Measurements from ENCODE around the gene MAST1. TPM values are rescaled to one million over a fixed set of nuclear protein-coding genes. Genes with fewer than 3 reads are reported as not detected.

Gene MAST1
- total RNA-seq, 2 experiments from 2014 or later: 2.4 to 3.0 TPM

GRCh38 chr19:12867120-12868099, 29.1 kb downstream of the MAST1 start:
- Mint-ChIP-seq H3K27ac (peak overlapping the region; percentile 1), H3K27me3 (no peaks in the 10 kb centered on the region), H3K4me3 (peak overlapping the region; percentile 60), H3K9me3 (peaks cover 2% of the 10 kb centered on the region), H3K4me1 (ENCODE audit: low read depth) (peaks cover 6% of the 10 kb centered on the region), H3K36me3 (ENCODE audit: low read depth) (peaks cover 6% of the 10 kb centered on the region)
- no peak for TF ChIP-seq CTCF (IDR thresholded peaks at IDR 0.05)
- POLR2A ChIA-PET: no interaction called here
- DNase-seq (peak; percentile 84), ATAC-seq (peak; percentile 87)
- intact Hi-C loops (cut with micrococcal nuclease): no loop called here
- CTCF ChIA-PET: interaction anchor here (2.8 kb wide), 1 partner anchor 20 kb away, joined by 12 read pairs; no protein-coding TSS in a partner anchor

GRCh38 chr19:12868540-12869112, 30.3 kb downstream of the MAST1 start:
- no peak overlapping the region for H3K4me3 Mint-ChIP-seq
- H3K36me3 Mint-ChIP-seq (ENCODE audit: low read depth): peaks cover 14% of the 10 kb centered on the region
- CTCF ChIA-PET: interaction anchor here (1.1 to 2.8 kb wide), 3 partner anchors 16 to 226 kb away, joined by 3 to 12 read pairs (median 3); no protein-coding TSS in a partner anchor
- TF ChIP-seq CTCF (IDR thresholded peaks at IDR 0.05): no peak
- H3K27me3 Mint-ChIP-seq: no peaks in the 10 kb centered on the region
- peaks cover 7% of the 10 kb centered on the region for H3K9me3 Mint-ChIP-seq
- intact Hi-C loops (cut with micrococcal nuclease): no loop called here
- ATAC-seq (no peak), DNase-seq (peak; percentile 44)
- POLR2A ChIA-PET: interaction anchor here (0.5 to 0.6 kb wide), 2 partner anchors 45 to 408 kb away, joined by 3 read pairs; no protein-coding TSS in a partner anchor
- H3K4me1 Mint-ChIP-seq (ENCODE audit: low read depth): peaks cover 10% of the 10 kb centered on the region
- H3K27ac Mint-ChIP-seq: no peak overlapping the region

- peaks cover 7% of the 10 kb centered on the region for H3K9me3 Mint-ChIP-seq
- POLR2A ChIA-PET: interaction anchor here (0.6 to 1.9 kb wide), 2 partner anchors 10 to 1227 kb away, joined by 3 to 9 read pairs; partner anchors contain the start of gene DNASE2
- intact Hi-C loops (cut with micrococcal nuclease): no loop called here
Observed at GRCh38 chr19:12871681-12872080, 33.4 kb downstream of the MAST1 start.

GRCh38 chr19:12872255-12872654, 33.9 kb downstream of the MAST1 start:
- H3K4me1 Mint-ChIP-seq (ENCODE audit: low read depth): peaks cover 8% of the 10 kb centered on the region
- no peak overlapping the region for H3K4me3 Mint-ChIP-seq
- no peak for TF ChIP-seq CTCF (IDR thresholded peaks at IDR 0.05)

More at GRCh38 chr19:12871681-12872080, 33.4 kb downstream of the MAST1 start:
- no peak overlapping the region for H3K4me3 Mint-ChIP-seq
- CTCF ChIA-PET: interaction anchor here (1.8 to 2.4 kb wide), 3 partner anchors 10 to 114 kb away, joined by 5 to 8 read pairs (median 7); partner anchors contain the start of gene DNASE2
- peaks cover 10% of the 10 kb centered on the region for H3K4me1 Mint-ChIP-seq (ENCODE audit: low read depth)
- peaks cover 24% of the 10 kb centered on the region for H3K36me3 Mint-ChIP-seq (ENCODE audit: low read depth)
- ATAC-seq (no peak), DNase-seq (no peak)
- no peak overlapping the region for H3K27ac Mint-ChIP-seq
- TF ChIP-seq CTCF (IDR thresholded peaks at IDR 0.05): no peak
- no peaks in the 10 kb centered on the region for H3K27me3 Mint-ChIP-seq

More at GRCh38 chr19:12872255-12872654, 33.9 kb downstream of the MAST1 start:
- ChIA-PET CTCF (interaction anchor here (0.9 to 2.4 kb wide), 8 partner anchors 9 to 115 kb away, joined by 4 to 12 read pairs (median 5); partner anchors contain the start of gene DNASE2), POLR2A (interaction anchor here (0.6 to 1.9 kb wide), 5 partner anchors 8 to 1228 kb away, joined by 3 to 9 read pairs (median 3); partner anchors contain the start of genes DNASE2, JUNB and TNPO2)
- intact Hi-C loops (cut with micrococcal nuclease): no loop called here
- no peaks in the 10 kb centered on the region for H3K27me3 Mint-ChIP-seq
- H3K27ac Mint-ChIP-seq: no peak overlapping the region
- peaks cover 24% of the 10 kb centered on the region for H3K36me3 Mint-ChIP-seq (ENCODE audit: low read depth)
- ATAC-seq: no peak
- H3K9me3 Mint-ChIP-seq: peaks cover 7% of the 10 kb centered on the region
- DNase-seq: no peak
